Gastrocnemius medialis (tissue), 4 donors: ENCODE results near the gene SLC19A2. TPM values are rescaled to one million over a fixed set of nuclear protein-coding genes. Genes with fewer than 3 reads are reported as not detected.

ENCODE experiments used
- ATAC-seq, 2 donors: fragments of 150-250 bp; one replicate each; pipeline ENCODE4 v1.9.1; 2016
- DNase-seq, 2 donors: peaks; one replicate each; pipeline ENCODE4 v3.0.0-alpha.2; 2019
- H3K27ac ChIP-seq, 4 donors: fragments of 200-600 bp; sonication (generic); 1 replicate in 1 of 4; 2 replicates in 3 of 4; pipeline ENCODE4 v1.5.1; 2016 to 2018; ENCODE audit warnings: mild to moderate bottlenecking in 2 of 4, moderate library complexity in 1 of 4
- H3K27me3 ChIP-seq, 3 donors: fragments of 200-600 bp; sonication (generic) in 2 of 3; 1 replicate in 1 of 3; 2 replicates in 2 of 3; pipeline versions ENCODE4 v1.5.1 to v1.6.0; 2016 to 2019; ENCODE audit warnings: mild to moderate bottlenecking in 1 of 3, moderate library complexity in 1 of 3
- H3K36me3 ChIP-seq, 2 donors: fragments of 200-600 bp; sonication (generic) in 1 of 2; one replicate each; pipeline ENCODE4 v1.5.1; 2017 to 2018
- H3K4me1 ChIP-seq, 2 donors: fragments of 200-600 bp; sonication (generic) in 1 of 2; one replicate each; pipeline ENCODE4 v1.5.1; 2016 to 2017; ENCODE audit warnings: mild to moderate bottlenecking in 2 of 2
- H3K4me3 ChIP-seq, 4 donors: fragments of 200-600 bp; sonication (generic) in 3 of 4; 1 replicate in 1 of 4; 2 replicates in 3 of 4; pipeline ENCODE4 v1.5.1; 2016 to 2019; ENCODE audit warnings: mild to moderate bottlenecking in 2 of 4
- H3K9me3 ChIP-seq, 3 donors: fragments of 200-600 bp; sonication (generic) in 2 of 3; 1 replicate in 1 of 3; 2 replicates in 2 of 3; pipeline ENCODE4 v1.5.1; 2016 to 2019
- POLR2A ChIP-seq, 2 donors: fragments of 450-650 bp; IDR thresholded peaks; one replicate each; pipeline ENCODE4 v1.6.1; 2017; ENCODE audit warnings: antibody characterized with exemption in 2 of 2, mild to moderate bottlenecking in 2 of 2, moderate library complexity in 2 of 2
- in situ Hi-C, 4 donors: fragments of 200-750 bp; cut with MboI; loops; one replicate each; pipeline versions ENCODE4 v1.15.0 to v1.8.0; 2017; ENCODE audit warnings: low sequenced_read_pairs in 4 of 4
- intact Hi-C: fragments of 100-400 bp; cut with DNase I; formaldehyde crosslinking; loops from one replicate; pipeline ENCODE4 v1.15.1; 2023; ENCODE audit warnings: low total_unique reads
- total RNA-seq, 4 donors: library from RNA; depleted of rRNA; stranded (reverse); fragments of >200 nt; gene quantifications; one replicate each; pipeline versions ENCODE4 v1.1.0 to v1.2.3, GENCODE V29; 2016
- TF ChIP-seq, protein P1 (sequence below), 5 experiments: fragments of 450-650 bp in 3 of 5; fragments of 200-600 bp in 2 of 5; sonication (generic) in 2 of 5; IDR thresholded peaks in 4 of 5; conservative IDR thresholded peaks in 1 of 5; 1 replicate in 4 of 5; 2 replicates in 1 of 5; pipeline ENCODE4 v1.5.1; 2016 to 2019; ENCODE audit warnings: antibody characterized with exemption in 5 of 5, mild to moderate bottlenecking in 3 of 5, moderate library complexity in 3 of 5

Gene SLC19A2
- total RNA-seq, 4 donors from 2014 or later, result 93.3 to 176 (median 99.8) TPM

DNA sequence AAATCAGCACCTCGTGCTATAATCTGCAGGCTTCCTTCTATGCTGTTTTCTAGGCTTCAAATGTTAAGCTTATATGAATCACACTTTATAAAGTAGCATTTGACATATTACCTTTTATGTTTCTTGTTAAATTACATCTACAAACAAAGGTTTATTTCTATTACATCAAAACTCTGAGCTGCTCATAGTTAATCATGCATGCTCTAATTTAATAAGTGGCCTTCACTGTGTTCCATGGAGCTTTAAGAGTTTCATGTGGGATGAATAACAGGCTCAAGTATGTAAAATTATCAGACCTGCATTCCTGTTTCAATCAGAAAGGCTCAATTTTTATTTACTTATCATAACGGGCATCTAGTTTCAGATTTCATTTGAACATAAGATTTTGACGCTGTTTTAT is 13.0 kb downstream of the SLC19A2 start:
- TF ChIP-seq POLR2A (IDR thresholded peaks at IDR 0.05), result no peak
- TF ChIP-seq, protein P1, sequence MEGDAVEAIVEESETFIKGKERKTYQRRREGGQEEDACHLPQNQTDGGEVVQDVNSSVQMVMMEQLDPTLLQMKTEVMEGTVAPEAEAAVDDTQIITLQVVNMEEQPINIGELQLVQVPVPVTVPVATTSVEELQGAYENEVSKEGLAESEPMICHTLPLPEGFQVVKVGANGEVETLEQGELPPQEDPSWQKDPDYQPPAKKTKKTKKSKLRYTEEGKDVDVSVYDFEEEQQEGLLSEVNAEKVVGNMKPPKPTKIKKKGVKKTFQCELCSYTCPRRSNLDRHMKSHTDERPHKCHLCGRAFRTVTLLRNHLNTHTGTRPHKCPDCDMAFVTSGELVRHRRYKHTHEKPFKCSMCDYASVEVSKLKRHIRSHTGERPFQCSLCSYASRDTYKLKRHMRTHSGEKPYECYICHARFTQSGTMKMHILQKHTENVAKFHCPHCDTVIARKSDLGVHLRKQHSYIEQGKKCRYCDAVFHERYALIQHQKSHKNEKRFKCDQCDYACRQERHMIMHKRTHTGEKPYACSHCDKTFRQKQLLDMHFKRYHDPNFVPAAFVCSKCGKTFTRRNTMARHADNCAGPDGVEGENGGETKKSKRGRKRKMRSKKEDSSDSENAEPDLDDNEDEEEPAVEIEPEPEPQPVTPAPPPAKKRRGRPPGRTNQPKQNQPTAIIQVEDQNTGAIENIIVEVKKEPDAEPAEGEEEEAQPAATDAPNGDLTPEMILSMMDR (IDR thresholded peaks at IDR 0.05 in 4 of 5, conservative IDR thresholded peaks at IDR 0.05 in 1 of 5), result no peak
- peaks cover 0 to 8% of the 10 kb centered on the region in 2 donors for H3K4me1 ChIP-seq
- in situ Hi-C loops, result loop anchor here in 1 of 4 donors (10.0 kb wide), 1 partner anchor 62 kb away; no protein-coding TSS in a partner anchor
- H3K27ac ChIP-seq, result peak overlapping the region in 1 of 4 donors; percentile 13
- no peaks in the 10 kb centered on the region for H3K27me3 ChIP-seq
- no peak overlapping the region for H3K4me3 ChIP-seq
- intact Hi-C loops, result no loop called here
- H3K36me3 ChIP-seq, result peaks cover 1 to 62% of the 10 kb centered on the region in 2 donors
- DNase-seq (no peak), ATAC-seq (no peak)
- no peaks in the 10 kb centered on the region for H3K9me3 ChIP-seq

DNA sequence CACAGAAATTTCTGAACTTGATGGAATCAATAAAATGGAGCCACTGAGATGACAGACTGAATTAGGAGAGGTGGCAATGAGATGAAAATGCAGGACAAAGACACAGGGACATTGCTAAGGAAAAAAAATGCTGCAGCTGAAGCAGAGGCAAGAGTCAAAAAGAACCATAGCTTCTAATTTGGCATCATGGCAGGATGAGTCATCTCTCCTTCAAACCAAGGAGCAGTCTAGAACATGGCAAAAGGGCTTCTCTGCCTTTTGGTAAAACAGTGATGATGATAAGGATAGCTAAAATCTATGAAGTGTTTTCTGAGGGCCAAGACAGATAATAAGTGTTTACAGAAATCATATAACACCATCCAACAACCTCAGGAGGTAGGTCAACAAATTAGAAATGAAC is 16.8 kb downstream of the SLC19A2 start:
- H3K9me3 ChIP-seq, result no peaks in the 10 kb centered on the region
- no peaks in the 10 kb centered on the region for H3K27me3 ChIP-seq
- ATAC-seq, result no peak
- no peak overlapping the region for H3K4me3 ChIP-seq
- peaks cover 5 to 72% of the 10 kb centered on the region in 2 donors for H3K36me3 ChIP-seq
- intact Hi-C loops, result loop anchor here (5.0 kb wide), 1 partner anchor 38 kb away; no protein-coding TSS in a partner anchor
- peaks cover 0 to 4% of the 10 kb centered on the region in 2 donors for H3K4me1 ChIP-seq
- no peak overlapping the region for H3K27ac ChIP-seq
- TF ChIP-seq, protein P1 (IDR thresholded peaks at IDR 0.05 in 4 of 5, conservative IDR thresholded peaks at IDR 0.05 in 1 of 5), result no peak
- no peak for TF ChIP-seq POLR2A (IDR thresholded peaks at IDR 0.05)
- in situ Hi-C loops, result no loop called here
- no peak for DNase-seq

DNA sequence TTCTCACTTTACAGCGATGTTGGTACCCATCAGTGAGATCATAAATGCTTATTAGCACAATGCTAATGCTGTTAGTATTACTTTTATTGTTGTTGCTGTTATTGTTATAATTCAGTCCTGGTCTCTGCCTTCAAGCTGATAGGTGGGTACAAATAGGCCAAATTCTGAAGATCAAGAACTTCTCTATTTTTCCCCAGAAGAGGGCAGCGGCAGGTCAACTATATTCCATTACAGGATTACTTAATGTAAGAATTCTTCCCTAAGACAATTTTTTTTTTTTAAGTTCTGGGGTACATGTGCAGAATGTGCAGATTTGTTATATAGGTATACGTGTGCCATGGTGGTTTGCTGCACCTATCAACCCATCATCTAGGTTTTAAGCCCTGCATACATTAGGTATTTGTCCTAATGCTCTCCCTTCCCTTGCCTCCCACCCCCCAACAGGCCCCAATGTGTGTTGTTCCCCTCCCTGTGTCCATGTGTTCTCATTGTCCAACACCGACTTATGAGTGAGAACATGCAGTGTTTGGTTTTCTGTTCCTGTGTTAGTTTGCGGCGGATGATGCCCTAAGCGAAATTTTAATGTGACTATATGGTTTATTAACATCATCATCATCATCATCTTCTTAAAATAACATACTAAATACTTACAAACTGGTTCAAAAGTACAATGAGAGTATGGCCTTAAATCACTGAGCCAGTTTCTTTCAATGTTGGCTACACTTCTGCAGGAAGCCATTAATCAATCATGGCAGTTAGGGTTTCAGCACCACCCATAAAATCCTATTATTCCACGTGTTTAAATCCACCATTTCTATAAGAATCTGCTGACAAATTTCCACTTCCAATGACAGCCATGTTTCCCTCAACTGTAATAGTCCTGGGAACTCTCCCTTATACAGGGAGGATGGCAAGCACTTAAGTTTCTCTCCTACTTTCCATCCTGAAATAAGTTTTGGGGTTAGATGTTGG is 19.2 kb downstream of the SLC19A2 start:
- no peak for TF ChIP-seq POLR2A (IDR thresholded peaks at IDR 0.05)
- TF ChIP-seq, protein P1 (IDR thresholded peaks at IDR 0.05 in 4 of 5, conservative IDR thresholded peaks at IDR 0.05 in 1 of 5), result peak in 3 of 5 experiments; percentile 15 to 31 (median 25)
- Histone ChIP-seq H3K27me3 (no peaks in the 10 kb centered on the region), H3K4me1 (peaks cover 0 to 4% of the 10 kb centered on the region in 2 donors), H3K36me3 (peaks cover 5 to 71% of the 10 kb centered on the region in 2 donors), H3K9me3 (no peaks in the 10 kb centered on the region), H3K27ac (no peak overlapping the region), H3K4me3 (no peak overlapping the region)
- intact Hi-C loops, result loop anchor here (2.0 to 5.0 kb wide), 2 partner anchors 41 to 80 kb away; no protein-coding TSS in a partner anchor
- no peak for DNase-seq
- ATAC-seq, result no peak
- in situ Hi-C loops, result no loop called here

DNA sequence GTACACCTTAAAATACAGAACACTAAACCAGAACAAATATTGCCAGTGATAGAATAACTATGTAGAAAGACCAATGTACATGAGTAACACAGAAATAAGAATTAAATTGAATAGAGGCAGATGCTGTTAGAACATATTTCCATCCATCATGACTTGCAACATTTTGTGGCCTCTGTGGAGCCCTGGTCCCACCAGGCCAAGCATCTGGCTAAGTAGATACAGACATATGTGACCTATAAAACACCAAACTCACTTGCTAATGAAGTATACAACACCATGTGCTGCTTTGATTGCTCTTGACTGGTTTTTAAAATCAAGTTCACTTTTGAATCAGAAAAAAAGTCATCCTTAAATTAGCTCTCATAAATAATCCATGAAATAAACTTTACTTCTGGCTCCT is 20.5 kb downstream of the SLC19A2 start:
- Histone ChIP-seq H3K4me1 (peaks cover 0 to 4% of the 10 kb centered on the region in 2 donors), H3K36me3 (peaks cover 5 to 60% of the 10 kb centered on the region in 2 donors), H3K27ac (no peak overlapping the region), H3K4me3 (no peak overlapping the region), H3K27me3 (no peaks in the 10 kb centered on the region), H3K9me3 (no peaks in the 10 kb centered on the region)
- in situ Hi-C loops (no loop called here), intact Hi-C loops (loop anchor here (5.0 kb wide), 1 partner anchor 42 kb away; no protein-coding TSS in a partner anchor)
- TF ChIP-seq, protein P1 (IDR thresholded peaks at IDR 0.05 in 4 of 5, conservative IDR thresholded peaks at IDR 0.05 in 1 of 5), result no peak
- DNase-seq (no peak), ATAC-seq (no peak)
